Peyer's patch (tissue), 4 donors: ENCODE data around the gene PHC2. TPM values are rescaled to one million over a fixed set of nuclear protein-coding genes. Genes with fewer than 3 reads are reported as not detected.

ENCODE experiments used
- DNase-seq, 3 donors: peaks; one replicate each; pipeline ENCODE4 v3.0.0-alpha.2; 2017 to 2019
- H3K27ac ChIP-seq, 4 donors: fragments of 200-600 bp; sonication (generic); one replicate each; pipeline ENCODE4 v1.5.1; 2016 to 2019
- H3K27me3 ChIP-seq, 2 donors: fragments of 200-600 bp; sonication (generic); one replicate each; pipeline ENCODE4 v1.5.1; 2019
- H3K36me3 ChIP-seq, 3 donors: fragments of 200-600 bp; sonication (generic); one replicate each; pipeline ENCODE4 v1.5.1; 2016 to 2019
- H3K4me1 ChIP-seq, 4 donors: fragments of 200-600 bp; sonication (generic); one replicate each; pipeline ENCODE4 v1.5.1; 2016 to 2019
- H3K4me3 ChIP-seq, 4 donors: fragments of 200-600 bp; sonication (generic); 1 replicate in 3 of 4; 2 replicates in 1 of 4; pipeline ENCODE4 v1.5.1; 2016 to 2019; ENCODE audit warnings: mild to moderate bottlenecking in 1 of 4
- H3K9me3 ChIP-seq, 4 donors: fragments of 200-600 bp; sonication (generic); one replicate each; pipeline ENCODE4 v1.5.1; 2016 to 2019; ENCODE audit warnings: mild to moderate bottlenecking in 1 of 4
- CTCF ChIP-seq, 6 experiments: fragments of 450-650 bp in 4 of 6; fragments of 200-600 bp in 2 of 6; sonication (generic) in 1 of 6; IDR thresholded peaks; one replicate each; pipeline ENCODE4 v1.5.1; 2017 to 2019; ENCODE audit warnings: antibody characterized with exemption in 6 of 6, mild to moderate bottlenecking in 3 of 6, moderate library complexity in 1 of 6
- POLR2A ChIP-seq, 2 donors: fragments of 450-650 bp; IDR thresholded peaks; one replicate each; pipeline ENCODE4 v1.5.1; 2017; ENCODE audit warnings: antibody characterized with exemption in 2 of 2, mild to moderate bottlenecking in 2 of 2, moderate library complexity in 2 of 2
- total RNA-seq, 4 donors: library from RNA; depleted of rRNA; stranded (reverse); fragments of >200 nt; gene quantifications; one replicate each; pipeline ENCODE4 v1.1.0, GENCODE V29; 2016

Gene PHC2
- total RNA-seq, 4 donors from 2014 or later: 50.3 to 71.1 (median 65.9) TPM

- no peak overlapping the region for H3K27ac ChIP-seq
- H3K4me3 ChIP-seq: no peak overlapping the region
- no peaks in the 10 kb centered on the region for H3K27me3 ChIP-seq
- no peak for DNase-seq
- peaks cover 0 to 17% (median 2%) of the 10 kb centered on the region in 4 donors for H3K4me1 ChIP-seq
- TF ChIP-seq POLR2A (IDR thresholded peaks at IDR 0.05) (no peak), CTCF (IDR thresholded peaks at IDR 0.05) (no peak)
- no peaks in the 10 kb centered on the region for H3K36me3 ChIP-seq
- H3K9me3 ChIP-seq: no peaks in the 10 kb centered on the region
Measured at GRCh38 chr1:33466159-33466558, 35.3 kb upstream of the PHC2 start.

- Histone ChIP-seq H3K4me3 (no peak overlapping the region), H3K27me3 (no peaks in the 10 kb centered on the region), H3K36me3 (no peaks in the 10 kb centered on the region), H3K4me1 (peaks cover 0 to 13% (median 6%) of the 10 kb centered on the region in 4 donors), H3K9me3 (no peaks in the 10 kb centered on the region), H3K27ac (no peak overlapping the region)
- no peak for DNase-seq
- TF ChIP-seq CTCF (IDR thresholded peaks at IDR 0.05): no peak
- TF ChIP-seq POLR2A (IDR thresholded peaks at IDR 0.05): no peak
Measured at GRCh38 chr1:33465316-33465715, 34.4 kb upstream of the PHC2 start.

- TF ChIP-seq CTCF (IDR thresholded peaks at IDR 0.05): no peak
- TF ChIP-seq POLR2A (IDR thresholded peaks at IDR 0.05): no peak
- no peak overlapping the region for H3K4me3 ChIP-seq
- H3K27me3 ChIP-seq: no peaks in the 10 kb centered on the region
- DNase-seq: no peak
- no peaks in the 10 kb centered on the region for H3K9me3 ChIP-seq
- H3K4me1 ChIP-seq: peaks cover 0 to 9% (median 7%) of the 10 kb centered on the region in 4 donors
- H3K27ac ChIP-seq: no peak overlapping the region
- H3K36me3 ChIP-seq: no peaks in the 10 kb centered on the region
Measured at GRCh38 chr1:33464552-33464951, 33.7 kb upstream of the PHC2 start.

GRCh38 chr1:33462405-33463164 is 31.7 kb upstream of the PHC2 start:
- Histone ChIP-seq H3K27ac (no peak overlapping the region), H3K9me3 (no peaks in the 10 kb centered on the region), H3K4me1 (peaks cover 0 to 9% (median 7%) of the 10 kb centered on the region in 4 donors), H3K4me3 (no peak overlapping the region), H3K36me3 (no peaks in the 10 kb centered on the region), H3K27me3 (no peaks in the 10 kb centered on the region)
- no peak for DNase-seq
- TF ChIP-seq CTCF (IDR thresholded peaks at IDR 0.05) (no peak), POLR2A (IDR thresholded peaks at IDR 0.05) (no peak)

- H3K4me1 ChIP-seq: peaks cover 0 to 8% (median 4%) of the 10 kb centered on the region in 4 donors
- H3K36me3 ChIP-seq: no peaks in the 10 kb centered on the region
- no peak for TF ChIP-seq CTCF (IDR thresholded peaks at IDR 0.05)
- TF ChIP-seq POLR2A (IDR thresholded peaks at IDR 0.05): no peak
- no peaks in the 10 kb centered on the region for H3K27me3 ChIP-seq
- peak in 2 of 3 donors; percentile 72 to 73 for DNase-seq
- H3K9me3 ChIP-seq: no peaks in the 10 kb centered on the region
- peak overlapping the region; percentile 11 to 70 (median 36) for H3K27ac ChIP-seq
- no peak overlapping the region for H3K4me3 ChIP-seq
Measured at GRCh38 chr1:33460947-33461629, 30.2 kb upstream of the PHC2 start.
